ENCODE measurements around the gene HBE1. TPM values are rescaled to one million over a fixed set of nuclear protein-coding genes. Genes with fewer than 3 reads are reported as not detected.
"Not testable (repeated sequence)": the region's sequence is repeated elsewhere in the genome, so short reads cannot be mapped to it uniquely, and the experiment has no call there.

HBE1 gene
- total RNA-seq, 1 donor from 2014 or later = 1.3 TPM

DNA sequence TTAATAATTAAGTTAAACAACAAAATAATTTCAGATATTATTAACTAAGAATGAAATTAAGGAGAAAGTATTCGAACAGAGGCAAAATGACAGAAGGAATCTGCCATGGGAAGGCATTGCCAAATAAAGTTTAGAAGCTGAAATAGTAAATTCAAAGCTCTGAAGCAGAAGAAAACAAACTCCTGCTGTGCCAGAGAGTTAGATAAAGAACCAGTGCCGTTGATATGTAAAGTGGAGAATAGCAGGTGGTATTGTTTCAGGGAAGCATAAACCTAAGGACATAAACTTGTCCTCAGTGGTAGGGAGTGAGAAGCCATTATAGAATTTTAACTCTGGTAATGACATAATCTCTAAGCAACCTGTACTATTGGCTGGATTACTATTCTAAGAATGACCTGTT lies 12.4 kb downstream of the HBE1 start:
- Mint-ChIP-seq H3K4me1 (ENCODE audit: unreplicated experiment) (no peaks in the 10 kb centered on the region), H3K36me3 (no peaks in the 10 kb centered on the region), H3K27me3 (peaks cover 3% of the 10 kb centered on the region), H3K9me3 (no peaks in the 10 kb centered on the region), H3K27ac (no peak overlapping the region), H3K4me3 (no peak overlapping the region)
- TF ChIP-seq, protein P1, sequence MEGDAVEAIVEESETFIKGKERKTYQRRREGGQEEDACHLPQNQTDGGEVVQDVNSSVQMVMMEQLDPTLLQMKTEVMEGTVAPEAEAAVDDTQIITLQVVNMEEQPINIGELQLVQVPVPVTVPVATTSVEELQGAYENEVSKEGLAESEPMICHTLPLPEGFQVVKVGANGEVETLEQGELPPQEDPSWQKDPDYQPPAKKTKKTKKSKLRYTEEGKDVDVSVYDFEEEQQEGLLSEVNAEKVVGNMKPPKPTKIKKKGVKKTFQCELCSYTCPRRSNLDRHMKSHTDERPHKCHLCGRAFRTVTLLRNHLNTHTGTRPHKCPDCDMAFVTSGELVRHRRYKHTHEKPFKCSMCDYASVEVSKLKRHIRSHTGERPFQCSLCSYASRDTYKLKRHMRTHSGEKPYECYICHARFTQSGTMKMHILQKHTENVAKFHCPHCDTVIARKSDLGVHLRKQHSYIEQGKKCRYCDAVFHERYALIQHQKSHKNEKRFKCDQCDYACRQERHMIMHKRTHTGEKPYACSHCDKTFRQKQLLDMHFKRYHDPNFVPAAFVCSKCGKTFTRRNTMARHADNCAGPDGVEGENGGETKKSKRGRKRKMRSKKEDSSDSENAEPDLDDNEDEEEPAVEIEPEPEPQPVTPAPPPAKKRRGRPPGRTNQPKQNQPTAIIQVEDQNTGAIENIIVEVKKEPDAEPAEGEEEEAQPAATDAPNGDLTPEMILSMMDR (conservative IDR thresholded peaks at IDR 0.05) = no peak
- DNase-seq (ENCODE audit: extremely low spot score, unreplicated experiment) = no peak

- not testable (repeated sequence) for H3K36me3 Mint-ChIP-seq, H3K9me3 Mint-ChIP-seq
These were observed 14.9 kb downstream of the HBE1 start, which contains the start of gene HBG2 for GRCh38 chr11:5254646-5255413. Gene HBG2, minus strand, starts transcription at chr11:5254781. Its CDS starts 53 bp downstream, at chr11:5254728.

DNA sequence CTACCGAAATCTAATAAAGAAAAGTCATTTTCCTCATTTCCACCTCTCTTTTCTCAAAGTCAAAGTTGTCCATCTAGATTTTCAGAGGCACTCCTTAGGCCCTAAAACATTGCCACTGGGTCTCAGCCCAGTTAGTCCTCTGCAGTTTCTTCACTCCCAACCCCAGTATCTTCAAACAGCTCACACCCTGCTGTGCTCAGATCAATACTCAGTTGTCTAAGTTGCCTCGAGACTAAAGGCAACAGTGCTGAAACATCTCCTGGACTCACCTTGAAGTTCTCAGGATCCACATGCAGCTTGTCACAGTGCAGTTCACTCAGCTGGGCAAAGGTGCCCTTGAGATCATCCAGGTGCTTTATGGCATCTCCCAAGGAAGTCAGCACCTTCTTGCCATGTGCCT lies 15.7 kb downstream of the HBE1 start:
- H3K36me3 Mint-ChIP-seq; H3K27ac Mint-ChIP-seq; H3K4me1 Mint-ChIP-seq (ENCODE audit: unreplicated experiment); H3K27me3 Mint-ChIP-seq; H3K9me3 Mint-ChIP-seq; DNase-seq (ENCODE audit: extremely low spot score, unreplicated experiment); H3K4me3 Mint-ChIP-seq: not testable (repeated sequence)

More at GRCh38 chr11:5254646-5255413, 14.9 kb downstream of the HBE1 start, which contains the start of gene HBG2:
- H3K27me3 Mint-ChIP-seq; H3K4me1 Mint-ChIP-seq (ENCODE audit: unreplicated experiment); DNase-seq (ENCODE audit: extremely low spot score, unreplicated experiment); H3K27ac Mint-ChIP-seq; H3K4me3 Mint-ChIP-seq: not testable (repeated sequence)

- DNase-seq (ENCODE audit: extremely low spot score, unreplicated experiment); H3K9me3 Mint-ChIP-seq; H3K36me3 Mint-ChIP-seq: not testable (repeated sequence)
These were observed 16.3 kb downstream of the HBE1 start for GRCh38 chr11:5253440-5253839.

GRCh38 chr11:5252919-5253265 lies 16.9 kb downstream of the HBE1 start:
- Mint-ChIP-seq H3K4me1 (ENCODE audit: unreplicated experiment) (no peaks in the 10 kb centered on the region), H3K36me3 (no peaks in the 10 kb centered on the region), H3K4me3 (no peak overlapping the region), H3K9me3 (no peaks in the 10 kb centered on the region), H3K27ac (no peak overlapping the region), H3K27me3 (peaks cover 6% of the 10 kb centered on the region)
- TF ChIP-seq, protein P1 (conservative IDR thresholded peaks at IDR 0.05) = no peak
- DNase-seq (ENCODE audit: extremely low spot score, unreplicated experiment) = no peak

More at GRCh38 chr11:5253440-5253839, 16.3 kb downstream of the HBE1 start:
- H3K4me3 Mint-ChIP-seq; H3K4me1 Mint-ChIP-seq (ENCODE audit: unreplicated experiment); H3K27ac Mint-ChIP-seq; H3K27me3 Mint-ChIP-seq: not testable (repeated sequence)

DNA sequence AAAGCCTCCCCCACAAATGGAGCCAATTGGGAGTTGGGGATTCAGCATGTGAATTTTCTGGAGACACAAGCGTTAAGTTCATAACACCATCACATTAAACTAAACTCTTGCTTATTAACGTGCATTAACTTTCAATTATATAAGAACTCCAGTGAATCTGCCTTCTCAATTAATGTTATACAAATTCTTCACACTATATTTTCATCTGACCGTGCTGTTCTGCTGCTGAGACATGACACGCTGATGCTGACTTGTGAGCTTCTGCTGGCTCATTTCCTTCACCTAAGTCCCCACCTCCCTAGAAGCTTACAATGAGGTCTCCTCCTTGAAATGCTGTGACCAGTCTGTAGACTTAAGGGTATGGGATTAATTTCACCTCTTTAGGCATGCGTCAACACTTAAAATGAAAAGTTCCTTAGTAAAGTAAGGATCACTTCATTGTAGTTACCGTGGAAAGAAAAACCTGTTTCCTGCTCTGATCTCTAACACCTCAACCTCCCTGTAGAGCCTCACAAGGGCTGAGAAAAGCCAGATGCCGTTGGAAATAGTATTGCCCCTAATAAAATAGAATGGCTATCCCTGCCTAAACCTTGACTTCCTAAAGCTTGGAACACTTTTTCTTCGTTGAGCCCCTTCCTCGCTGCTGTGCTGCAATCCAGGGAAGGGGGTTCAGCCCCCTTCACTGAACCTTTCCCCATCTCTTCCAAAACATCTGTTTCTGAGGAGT lies 17.4 kb downstream of the HBE1 start:
- Mint-ChIP-seq H3K27ac (no peak overlapping the region), H3K36me3 (no peaks in the 10 kb centered on the region), H3K4me1 (ENCODE audit: unreplicated experiment) (no peaks in the 10 kb centered on the region), H3K4me3 (no peak overlapping the region), H3K9me3 (no peaks in the 10 kb centered on the region), H3K27me3 (peaks cover 6% of the 10 kb centered on the region)
- DNase-seq (ENCODE audit: extremely low spot score, unreplicated experiment) = no peak
- TF ChIP-seq, protein P1 (conservative IDR thresholded peaks at IDR 0.05) = no peak

GRCh38 chr11:5251746-5252145 lies 18.0 kb downstream of the HBE1 start:
- Mint-ChIP-seq H3K4me3 (no peak overlapping the region), H3K27me3 (peaks cover 6% of the 10 kb centered on the region), H3K36me3 (no peaks in the 10 kb centered on the region), H3K9me3 (no peaks in the 10 kb centered on the region), H3K4me1 (ENCODE audit: unreplicated experiment) (no peaks in the 10 kb centered on the region), H3K27ac (no peak overlapping the region)
- TF ChIP-seq, protein P1 (conservative IDR thresholded peaks at IDR 0.05) = no peak
- DNase-seq (ENCODE audit: extremely low spot score, unreplicated experiment) = no peak

Measured in type B pancreatic cell (in vitro differentiated cells).